ENCODE measurements around the gene C22orf39. TPM values are rescaled to one million over a fixed set of nuclear protein-coding genes. Genes with fewer than 3 reads are reported as not detected.

The C22orf39 gene
- total and polyA plus RNA-seq, 5 donors from 2014 or later: 37.2 to 73.0 (median 58.6) TPM

- ATAC-seq (ENCODE audit: low read depth in 2 of 2) (peak; percentile 74 to 84), DNase-seq (peak in 2 of 3 donors; percentile 59 to 86)
- Mint-ChIP-seq H3K4me3 (peak overlapping the region; percentile 52 to 81 (median 62)), H3K36me3 (no peaks in the 10 kb centered on the region), H3K27ac (peak overlapping the region; percentile 88 to 95 (median 93)), H3K9me3 (no peaks in the 10 kb centered on the region), H3K4me1 (peaks cover 19 to 84% (median 66%) of the 10 kb centered on the region in 4 donors), H3K27me3 (no peaks in the 10 kb centered on the region)
- Histone ChIP-seq H3K27me3 (ENCODE audit: control insufficient read depth, insufficient read depth, low read length) (no peaks in the 10 kb centered on the region), H3K4me3 (ENCODE audit: low read depth, low read length) (peak overlapping the region; percentile 57), H3K36me3 (ENCODE audit: control insufficient read depth, insufficient read depth, low read length) (no peaks in the 10 kb centered on the region), H3K4me1 (ENCODE audit: control insufficient read depth, insufficient read depth, low read length, poor library complexity, severe bottlenecking) (peaks cover 40% of the 10 kb centered on the region), H3K9me3 (ENCODE audit: control insufficient read depth in 2 of 2, low read length in 2 of 2) (no peaks in the 10 kb centered on the region), H3K27ac (ENCODE audit: insufficient read depth, low read length, poor library complexity, severe bottlenecking) (peak overlapping the region; percentile 79)
Observed at GRCh38 chr22:19419464-19420178, 27.9 kb downstream of the C22orf39 start.

GRCh38 chr22:19419086-19419463 is 28.4 kb downstream of the C22orf39 start:
- peak overlapping the region; percentile 52 to 81 (median 62) for H3K4me3 Mint-ChIP-seq
- no peaks in the 10 kb centered on the region for H3K27me3 ChIP-seq (ENCODE audit: control insufficient read depth, insufficient read depth, low read length)
- H3K4me1 ChIP-seq (ENCODE audit: control insufficient read depth, insufficient read depth, low read length, poor library complexity, severe bottlenecking): peaks cover 39% of the 10 kb centered on the region

GRCh38 chr22:19412923-19413322 is 34.6 kb downstream of the C22orf39 start:
- H3K27me3 Mint-ChIP-seq: no peaks in the 10 kb centered on the region
- H3K27ac ChIP-seq (ENCODE audit: insufficient read depth, low read length, poor library complexity, severe bottlenecking): no peak overlapping the region
- peak overlapping the region; percentile 28 to 83 (median 79) for H3K27ac Mint-ChIP-seq

More at GRCh38 chr22:19419086-19419463, 28.4 kb downstream of the C22orf39 start:
- peak overlapping the region; percentile 79 for H3K27ac ChIP-seq (ENCODE audit: insufficient read depth, low read length, poor library complexity, severe bottlenecking)
- DNase-seq: peak in 1 of 3 donors; percentile 17
- H3K9me3 ChIP-seq (ENCODE audit: control insufficient read depth in 2 of 2, low read length in 2 of 2): no peaks in the 10 kb centered on the region
- peaks cover 2% of the 10 kb centered on the region for H3K36me3 Mint-ChIP-seq
- H3K4me1 Mint-ChIP-seq: peaks cover 21 to 81% (median 64%) of the 10 kb centered on the region in 4 donors
- H3K27ac Mint-ChIP-seq: peak overlapping the region; percentile 88 to 95 (median 93)
- peak overlapping the region; percentile 57 for H3K4me3 ChIP-seq (ENCODE audit: low read depth, low read length)
- no peaks in the 10 kb centered on the region for H3K9me3 Mint-ChIP-seq
- no peak for ATAC-seq (ENCODE audit: low read depth in 2 of 2)
- no peaks in the 10 kb centered on the region for H3K27me3 Mint-ChIP-seq
- no peaks in the 10 kb centered on the region for H3K36me3 ChIP-seq (ENCODE audit: control insufficient read depth, insufficient read depth, low read length)

GRCh38 chr22:19412478-19412877 is 35.0 kb downstream of the C22orf39 start:
- H3K4me1 ChIP-seq (ENCODE audit: control insufficient read depth, insufficient read depth, low read length, poor library complexity, severe bottlenecking): no peaks in the 10 kb centered on the region
- peaks cover 29% of the 10 kb centered on the region for H3K36me3 ChIP-seq (ENCODE audit: control insufficient read depth, insufficient read depth, low read length)
- no peaks in the 10 kb centered on the region for H3K27me3 ChIP-seq (ENCODE audit: control insufficient read depth, insufficient read depth, low read length)
- no peaks in the 10 kb centered on the region for H3K9me3 Mint-ChIP-seq
- ATAC-seq (ENCODE audit: low read depth in 2 of 2): no peak
- H3K4me1 Mint-ChIP-seq: peaks cover 5 to 44% (median 31%) of the 10 kb centered on the region in 4 donors
- H3K4me3 Mint-ChIP-seq: no peak overlapping the region
- DNase-seq: no peak
- H3K36me3 Mint-ChIP-seq: peaks cover 15% of the 10 kb centered on the region
- peak overlapping the region; percentile 21 to 79 (median 28) for H3K27ac Mint-ChIP-seq
- no peak overlapping the region for H3K4me3 ChIP-seq (ENCODE audit: low read depth, low read length)
- no peaks in the 10 kb centered on the region for H3K27me3 Mint-ChIP-seq
- no peaks in the 10 kb centered on the region for H3K9me3 ChIP-seq (ENCODE audit: control insufficient read depth in 2 of 2, low read length in 2 of 2)
- H3K27ac ChIP-seq (ENCODE audit: insufficient read depth, low read length, poor library complexity, severe bottlenecking): no peak overlapping the region

More at GRCh38 chr22:19412923-19413322, 34.6 kb downstream of the C22orf39 start:
- ATAC-seq (ENCODE audit: low read depth in 2 of 2) (no peak), DNase-seq (no peak)
- no peak overlapping the region for H3K4me3 ChIP-seq (ENCODE audit: low read depth, low read length)
- peaks cover 8 to 47% (median 31%) of the 10 kb centered on the region in 4 donors for H3K4me1 Mint-ChIP-seq
- H3K4me1 ChIP-seq (ENCODE audit: control insufficient read depth, insufficient read depth, low read length, poor library complexity, severe bottlenecking): no peaks in the 10 kb centered on the region
- no peaks in the 10 kb centered on the region for H3K9me3 ChIP-seq (ENCODE audit: control insufficient read depth in 2 of 2, low read length in 2 of 2)
- H3K4me3 Mint-ChIP-seq: no peak overlapping the region
- H3K27me3 ChIP-seq (ENCODE audit: control insufficient read depth, insufficient read depth, low read length): no peaks in the 10 kb centered on the region
- peaks cover 26% of the 10 kb centered on the region for H3K36me3 ChIP-seq (ENCODE audit: control insufficient read depth, insufficient read depth, low read length)
- no peaks in the 10 kb centered on the region for H3K9me3 Mint-ChIP-seq
- peaks cover 12% of the 10 kb centered on the region for H3K36me3 Mint-ChIP-seq

GRCh38 chr22:19411690-19412045 is 35.8 kb downstream of the C22orf39 start:
- Histone ChIP-seq H3K9me3 (ENCODE audit: control insufficient read depth in 2 of 2, low read length in 2 of 2) (no peaks in the 10 kb centered on the region), H3K36me3 (ENCODE audit: control insufficient read depth, insufficient read depth, low read length) (peaks cover 35% of the 10 kb centered on the region), H3K27me3 (ENCODE audit: control insufficient read depth, insufficient read depth, low read length) (no peaks in the 10 kb centered on the region), H3K27ac (ENCODE audit: insufficient read depth, low read length, poor library complexity, severe bottlenecking) (no peak overlapping the region), H3K4me3 (ENCODE audit: low read depth, low read length) (no peak overlapping the region), H3K4me1 (ENCODE audit: control insufficient read depth, insufficient read depth, low read length, poor library complexity, severe bottlenecking) (no peaks in the 10 kb centered on the region)
- Mint-ChIP-seq H3K27ac (peak overlapping the region in 2 of 3 donors; percentile 67 to 79), H3K36me3 (peaks cover 23% of the 10 kb centered on the region), H3K27me3 (no peaks in the 10 kb centered on the region), H3K4me1 (peaks cover 5 to 38% (median 31%) of the 10 kb centered on the region in 4 donors), H3K9me3 (no peaks in the 10 kb centered on the region), H3K4me3 (no peak overlapping the region)
- DNase-seq (no peak), ATAC-seq (ENCODE audit: low read depth in 2 of 2) (no peak)

GRCh38 chr22:19410941-19411689 is 36.4 kb downstream of the C22orf39 start:
- ATAC-seq (ENCODE audit: low read depth in 2 of 2) (no peak), DNase-seq (no peak)
- Mint-ChIP-seq H3K36me3 (peaks cover 27% of the 10 kb centered on the region), H3K27me3 (no peaks in the 10 kb centered on the region), H3K4me3 (no peak overlapping the region), H3K27ac (peak overlapping the region in 2 of 3 donors; percentile 17 to 36), H3K4me1 (peaks cover 5 to 38% (median 27%) of the 10 kb centered on the region in 4 donors), H3K9me3 (no peaks in the 10 kb centered on the region)
- Histone ChIP-seq H3K27ac (ENCODE audit: insufficient read depth, low read length, poor library complexity, severe bottlenecking) (no peak overlapping the region), H3K9me3 (ENCODE audit: control insufficient read depth in 2 of 2, low read length in 2 of 2) (no peaks in the 10 kb centered on the region), H3K36me3 (ENCODE audit: control insufficient read depth, insufficient read depth, low read length) (peaks cover 39% of the 10 kb centered on the region), H3K4me1 (ENCODE audit: control insufficient read depth, insufficient read depth, low read length, poor library complexity, severe bottlenecking) (no peaks in the 10 kb centered on the region), H3K4me3 (ENCODE audit: low read depth, low read length) (no peak overlapping the region), H3K27me3 (ENCODE audit: control insufficient read depth, insufficient read depth, low read length) (no peaks in the 10 kb centered on the region)

- no peaks in the 10 kb centered on the region for H3K9me3 ChIP-seq (ENCODE audit: control insufficient read depth in 2 of 2, low read length in 2 of 2)
- Mint-ChIP-seq H3K27ac (no peak overlapping the region), H3K4me1 (peaks cover 0 to 17% (median 11%) of the 10 kb centered on the region in 4 donors), H3K27me3 (no peaks in the 10 kb centered on the region), H3K4me3 (no peak overlapping the region), H3K36me3 (peaks cover 37% of the 10 kb centered on the region), H3K9me3 (no peaks in the 10 kb centered on the region)
- peaks cover 61% of the 10 kb centered on the region for H3K36me3 ChIP-seq (ENCODE audit: control insufficient read depth, insufficient read depth, low read length)
- H3K27ac ChIP-seq (ENCODE audit: insufficient read depth, low read length, poor library complexity, severe bottlenecking): no peak overlapping the region
- no peak for ATAC-seq (ENCODE audit: low read depth in 2 of 2)
- no peak for DNase-seq
- no peak overlapping the region for H3K4me3 ChIP-seq (ENCODE audit: low read depth, low read length)
- no peaks in the 10 kb centered on the region for H3K27me3 ChIP-seq (ENCODE audit: control insufficient read depth, insufficient read depth, low read length)
- H3K4me1 ChIP-seq (ENCODE audit: control insufficient read depth, insufficient read depth, low read length, poor library complexity, severe bottlenecking): no peaks in the 10 kb centered on the region
Observed at GRCh38 chr22:19407649-19408606, 39.6 kb downstream of the C22orf39 start.
